Body of pancreas (tissue), 4 donors: ENCODE results near the gene TTYH1.
"Not testable (repeated sequence)": the region's sequence is repeated elsewhere in the genome, so short reads cannot be mapped to it uniquely, and the experiment has no call there.

Experiments used
- POLR2A ChIP-seq, 3 donors: fragments of 450-650 bp; IDR thresholded peaks; one replicate each; pipeline ENCODE4 v1.6.1; 2016; ENCODE audit warnings: antibody characterized with exemption in 3 of 3, mild to moderate bottlenecking in 2 of 3
- TF ChIP-seq, protein P1 (sequence below), 7 experiments: fragments of 450-650 bp in 4 of 7; fragments of 200-600 bp in 3 of 7; sonication (generic) in 3 of 7; IDR thresholded peaks; one replicate each; pipeline ENCODE4 v1.5.1; 2016 to 2019; ENCODE audit warnings: antibody characterized with exemption in 7 of 7

DNA sequence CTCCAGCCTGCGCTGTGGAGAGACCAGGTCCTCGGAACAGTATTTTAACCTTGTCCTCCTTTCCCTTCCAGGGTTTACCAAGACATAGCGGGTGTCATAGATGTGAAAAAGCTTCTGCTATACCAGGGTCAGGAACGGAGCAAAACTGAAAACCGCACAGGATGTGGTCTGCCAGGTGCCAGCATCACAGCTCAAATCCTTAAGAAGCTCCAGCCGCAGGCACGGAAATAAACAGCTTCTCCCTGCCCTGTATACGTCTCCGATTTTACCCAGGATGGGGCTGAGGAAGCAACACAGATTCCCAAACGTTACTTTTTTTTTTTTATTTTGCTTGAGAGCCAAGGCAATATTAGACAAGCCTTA is 44.8 kb upstream of the TTYH1 start:
- TF ChIP-seq, protein P1, sequence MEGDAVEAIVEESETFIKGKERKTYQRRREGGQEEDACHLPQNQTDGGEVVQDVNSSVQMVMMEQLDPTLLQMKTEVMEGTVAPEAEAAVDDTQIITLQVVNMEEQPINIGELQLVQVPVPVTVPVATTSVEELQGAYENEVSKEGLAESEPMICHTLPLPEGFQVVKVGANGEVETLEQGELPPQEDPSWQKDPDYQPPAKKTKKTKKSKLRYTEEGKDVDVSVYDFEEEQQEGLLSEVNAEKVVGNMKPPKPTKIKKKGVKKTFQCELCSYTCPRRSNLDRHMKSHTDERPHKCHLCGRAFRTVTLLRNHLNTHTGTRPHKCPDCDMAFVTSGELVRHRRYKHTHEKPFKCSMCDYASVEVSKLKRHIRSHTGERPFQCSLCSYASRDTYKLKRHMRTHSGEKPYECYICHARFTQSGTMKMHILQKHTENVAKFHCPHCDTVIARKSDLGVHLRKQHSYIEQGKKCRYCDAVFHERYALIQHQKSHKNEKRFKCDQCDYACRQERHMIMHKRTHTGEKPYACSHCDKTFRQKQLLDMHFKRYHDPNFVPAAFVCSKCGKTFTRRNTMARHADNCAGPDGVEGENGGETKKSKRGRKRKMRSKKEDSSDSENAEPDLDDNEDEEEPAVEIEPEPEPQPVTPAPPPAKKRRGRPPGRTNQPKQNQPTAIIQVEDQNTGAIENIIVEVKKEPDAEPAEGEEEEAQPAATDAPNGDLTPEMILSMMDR (IDR thresholded peaks at IDR 0.05): not testable (repeated sequence)
- TF ChIP-seq POLR2A (IDR thresholded peaks at IDR 0.05): not testable (repeated sequence)
